WERI-Rb-1 (cell line): ENCODE data around the gene GRIN2C.

Experiments used
- DNase-seq: peaks from one replicate; pipeline ENCODE4 v3.0.0-alpha.2; 2020
- H3K27ac ChIP-seq: fragments of 250-450 bp; sonication (Bioruptor Pico); 2 replicates; pipeline ENCODE4 v1.5.1; 2020; ENCODE audit warnings: mild to moderate bottlenecking, moderate library complexity
- H3K27me3 ChIP-seq: fragments of 250-450 bp; sonication (Bioruptor Pico); 2 replicates; pipeline ENCODE4 v1.5.1; 2021; ENCODE audit warnings: mild to moderate bottlenecking, low read depth, moderate library complexity; ENCODE audit not compliant: insufficient read depth, severe bottlenecking
- H3K36me3 ChIP-seq: fragments of 250-450 bp; sonication (Bioruptor Pico); 2 replicates; pipeline ENCODE4 v1.5.1; 2020; ENCODE audit warnings: mild to moderate bottlenecking, moderate library complexity
- H3K4me3 ChIP-seq: 2 replicates; pipeline ENCODE4 v1.5.1; 2011; ENCODE audit warnings: low read depth, mild to moderate bottlenecking, control low read depth, low read length
- H3K9me3 ChIP-seq: fragments of 250-450 bp; sonication (Bioruptor Pico); 2 replicates; pipeline ENCODE4 v1.5.1; 2021; ENCODE audit warnings: mild to moderate bottlenecking, moderate library complexity; ENCODE audit not compliant: severe bottlenecking
- CTCF ChIP-seq: IDR thresholded peaks from 2 replicates; pipeline ENCODE4 v1.5.1; 2011; ENCODE audit warnings: low read depth, mild to moderate bottlenecking, control low read depth, inconsistent platforms, low read length

The GRIN2C gene

GRCh38 chr17:74825952-74826719 is 33.5 kb downstream of the GRIN2C start:
- peak; percentile 98 for DNase-seq
- Histone ChIP-seq H3K4me3 (peak overlapping the region; percentile 2), H3K36me3 (peaks cover 23% of the 10 kb centered on the region), H3K27me3 (no peaks in the 10 kb centered on the region), H3K27ac (peak overlapping the region; percentile 91), H3K9me3 (no peaks in the 10 kb centered on the region)
- no peak for TF ChIP-seq CTCF

GRCh38 chr17:74824961-74825627 is 34.6 kb downstream of the GRIN2C start:
- DNase-seq = no peak
- peak overlapping the region; percentile 91 for H3K27ac ChIP-seq
- peaks cover 25% of the 10 kb centered on the region for H3K36me3 ChIP-seq
- TF ChIP-seq CTCF = no peak
- H3K4me3 ChIP-seq = peak overlapping the region; percentile 2
- H3K27me3 ChIP-seq = no peaks in the 10 kb centered on the region
- H3K9me3 ChIP-seq = no peaks in the 10 kb centered on the region

GRCh38 chr17:74822939-74823367 is 36.7 kb downstream of the GRIN2C start:
- H3K27ac ChIP-seq = peak overlapping the region; percentile 91
- peaks cover 30% of the 10 kb centered on the region for H3K36me3 ChIP-seq

GRCh38 chr17:74822335-74822938 is 37.2 kb downstream of the GRIN2C start:
- DNase-seq = no peak
- H3K27ac ChIP-seq = peak overlapping the region; percentile 91
- peaks cover 30% of the 10 kb centered on the region for H3K36me3 ChIP-seq
- no peaks in the 10 kb centered on the region for H3K9me3 ChIP-seq
- TF ChIP-seq CTCF = no peak
- no peaks in the 10 kb centered on the region for H3K27me3 ChIP-seq
- 0 out of 2 replicates have a peak overlapping the region, but pooled peaks have one; percentile 11 for H3K4me3 ChIP-seq

More at GRCh38 chr17:74822939-74823367, 36.7 kb downstream of the GRIN2C start:
- TF ChIP-seq CTCF = no peak
- H3K27me3 ChIP-seq = no peaks in the 10 kb centered on the region
- H3K4me3 ChIP-seq = peak overlapping the region; percentile 11; the same call in 1 of the 2 replicates
- no peaks in the 10 kb centered on the region for H3K9me3 ChIP-seq
- DNase-seq = peak; percentile 78

GRCh38 chr17:74821655-74822334 is 37.9 kb downstream of the GRIN2C start:
- no peaks in the 10 kb centered on the region for H3K27me3 ChIP-seq
- no peaks in the 10 kb centered on the region for H3K9me3 ChIP-seq
- no peak overlapping the region for H3K27ac ChIP-seq
- no peak for TF ChIP-seq CTCF
- no peak overlapping the region for H3K4me3 ChIP-seq
- H3K36me3 ChIP-seq = peaks cover 30% of the 10 kb centered on the region
- no peak for DNase-seq
